Kidney capillary endothelial cell (primary cell): ENCODE results near the gene ATG16L1.

ENCODE experiments used
- DNase-seq: peaks from one replicate; pipeline ENCODE4 v3.0.0-alpha.2; 2018; ENCODE audit warnings: low spot score

ATG16L1 gene

GRCh38 chr2:233227346-233227978, 24.0 kb upstream of the ATG16L1 start:
- no peak for DNase-seq

GRCh38 chr2:233228376-233228775, 23.1 kb upstream of the ATG16L1 start:
- no peak for DNase-seq

GRCh38 chr2:233233618-233234230, 17.7 kb upstream of the ATG16L1 start:
- no peak for DNase-seq

GRCh38 chr2:233234264-233234663, 17.2 kb upstream of the ATG16L1 start:
- DNase-seq: no peak

GRCh38 chr2:233234996-233235395, 16.5 kb upstream of the ATG16L1 start:
- DNase-seq: no peak

- no peak for DNase-seq
Observed at GRCh38 chr2:233235977-233236376, 15.5 kb upstream of the ATG16L1 start.

- DNase-seq: no peak
Observed at GRCh38 chr2:233236820-233237589, 14.5 kb upstream of the ATG16L1 start.

GRCh38 chr2:233240897-233241296, 10.6 kb upstream of the ATG16L1 start:
- DNase-seq: no peak

- no peak for DNase-seq
Observed at GRCh38 chr2:233241803-233242202, 9.7 kb upstream of the ATG16L1 start.

- no peak for DNase-seq
Observed at GRCh38 chr2:233242231-233242927, 9.1 kb upstream of the ATG16L1 start.

GRCh38 chr2:233243348-233243747, 8.1 kb upstream of the ATG16L1 start:
- no peak for DNase-seq

GRCh38 chr2:233244818-233245217, 6.7 kb upstream of the ATG16L1 start:
- DNase-seq: no peak

GRCh38 chr2:233245406-233245805, 6.1 kb upstream of the ATG16L1 start:
- no peak for DNase-seq

GRCh38 chr2:233247116-233247515, 4.4 kb upstream of the ATG16L1 start:
- no peak for DNase-seq

- peak; percentile 95 for DNase-seq
Observed at GRCh38 chr2:233247744-233248143, 3.7 kb upstream of the ATG16L1 start.

- no peak for DNase-seq
Observed at GRCh38 chr2:233248999-233249398, 2.5 kb upstream of the ATG16L1 start.

- no peak for DNase-seq
Observed at GRCh38 chr2:233250568-233250967, 905 bp upstream of the ATG16L1 start.

- DNase-seq: no peak
Observed at GRCh38 chr2:233250985-233251305, 528 bp upstream of the ATG16L1 start.

- DNase-seq: no peak
Observed at GRCh38 chr2:233252227-233252626, 754 bp downstream of the ATG16L1 start.

GRCh38 chr2:233255151-233255550, 3.7 kb downstream of the ATG16L1 start:
- DNase-seq: no peak

- DNase-seq: no peak
Observed at GRCh38 chr2:233256048-233256447, 4.6 kb downstream of the ATG16L1 start.

GRCh38 chr2:233258211-233258610, 6.7 kb downstream of the ATG16L1 start:
- no peak for DNase-seq

- no peak for DNase-seq
Observed at GRCh38 chr2:233259730-233260129, 8.3 kb downstream of the ATG16L1 start.
